ENCODE results near the gene CORIN. TPM values are rescaled to one million over a fixed set of nuclear protein-coding genes. Genes with fewer than 3 reads are reported as not detected.

CORIN gene
- total and polyA plus RNA-seq, 9 donors, result 0.20 to 7.9 (median 0.80) TPM; not detected in 1

- no peaks in the 10 kb centered on the region for H3K27me3 ChIP-seq
- TF ChIP-seq POLR2A (IDR thresholded peaks at IDR 0.05) (no peak), EP300 (IDR thresholded peaks at IDR 0.05) (no peak)
- H3K27ac ChIP-seq, result no peak overlapping the region
- no peak overlapping the region for H3K4me3 ChIP-seq
- DNase-seq, result no peak
- H3K36me3 ChIP-seq, result no peaks in the 10 kb centered on the region
- H3K9me3 ChIP-seq, result no peaks in the 10 kb centered on the region
- H3K4me1 ChIP-seq (ENCODE audit: insufficient read depth), result no peaks in the 10 kb centered on the region
- intact Hi-C loops (cut with DNase I), result no loop called here
- WGBS, 3 donors, result 8 to 18% (median 13%) methylated on average over 2 of the region's 2 CpGs
Observed at GRCh38 chr4:47650584-47651130, 187.2 kb downstream of the CORIN start.

GRCh38 chr4:47647544-47647943 is 190.3 kb downstream of the CORIN start:
- DNase-seq, result no peak
- WGBS, 3 donors, result 82 to 88% (median 85%) methylated on average over 3 of the region's 3 CpGs
- no peak for TF ChIP-seq EP300 (IDR thresholded peaks at IDR 0.05)
- TF ChIP-seq POLR2A (IDR thresholded peaks at IDR 0.05), result no peak
- TF ChIP-seq CTCF (IDR thresholded peaks at IDR 0.05), result no peak

GRCh38 chr4:47647029-47647428 is 190.8 kb downstream of the CORIN start:
- 77 to 84% (median 78%) methylated on average over 3 of the region's 3 CpGs for WGBS, 3 donors
- intact Hi-C loops (cut with DNase I), result no loop called here

More at GRCh38 chr4:47647544-47647943, 190.3 kb downstream of the CORIN start:
- intact Hi-C loops (cut with DNase I), result no loop called here
- Histone ChIP-seq H3K4me1 (ENCODE audit: insufficient read depth) (peaks cover 4% of the 10 kb centered on the region), H3K4me3 (no peak overlapping the region), H3K27ac (no peak overlapping the region), H3K27me3 (no peaks in the 10 kb centered on the region), H3K9me3 (no peaks in the 10 kb centered on the region), H3K36me3 (no peaks in the 10 kb centered on the region)

GRCh38 chr4:47646372-47646771 is 191.5 kb downstream of the CORIN start:
- intact Hi-C loops (cut with DNase I), result no loop called here
- peaks cover 4% of the 10 kb centered on the region for H3K4me1 ChIP-seq (ENCODE audit: insufficient read depth)
- WGBS, 3 donors, result 87 to 90% (median 89%) methylated on average over 3 of the region's 3 CpGs
- H3K27me3 ChIP-seq, result no peaks in the 10 kb centered on the region
- H3K4me3 ChIP-seq, result no peak overlapping the region
- TF ChIP-seq CTCF (IDR thresholded peaks at IDR 0.05), result no peak
- TF ChIP-seq EP300 (IDR thresholded peaks at IDR 0.05), result no peak
- no peak for TF ChIP-seq POLR2A (IDR thresholded peaks at IDR 0.05)
- H3K9me3 ChIP-seq, result no peaks in the 10 kb centered on the region
- no peak overlapping the region for H3K27ac ChIP-seq
- no peak for DNase-seq
- no peaks in the 10 kb centered on the region for H3K36me3 ChIP-seq

More at GRCh38 chr4:47647029-47647428, 190.8 kb downstream of the CORIN start:
- Histone ChIP-seq H3K36me3 (no peaks in the 10 kb centered on the region), H3K27me3 (no peaks in the 10 kb centered on the region), H3K4me3 (no peak overlapping the region), H3K27ac (no peak overlapping the region), H3K9me3 (no peaks in the 10 kb centered on the region), H3K4me1 (ENCODE audit: insufficient read depth) (peaks cover 4% of the 10 kb centered on the region)
- no peak for TF ChIP-seq POLR2A (IDR thresholded peaks at IDR 0.05)
- no peak for TF ChIP-seq EP300 (IDR thresholded peaks at IDR 0.05)
- no peak for TF ChIP-seq CTCF (IDR thresholded peaks at IDR 0.05)
- no peak for DNase-seq

GRCh38 chr4:47643845-47644244 is 194.0 kb downstream of the CORIN start:
- DNase-seq, result no peak
- Histone ChIP-seq H3K36me3 (no peaks in the 10 kb centered on the region), H3K27me3 (no peaks in the 10 kb centered on the region), H3K4me1 (ENCODE audit: insufficient read depth) (peaks cover 4% of the 10 kb centered on the region), H3K9me3 (no peaks in the 10 kb centered on the region), H3K27ac (no peak overlapping the region), H3K4me3 (no peak overlapping the region)
- intact Hi-C loops (cut with DNase I), result no loop called here
- 56 to 67% (median 60%) methylated on average over 6 of the region's 6 CpGs for WGBS, 3 donors
- no peak for TF ChIP-seq EP300 (IDR thresholded peaks at IDR 0.05)
- no peak for TF ChIP-seq CTCF (IDR thresholded peaks at IDR 0.05)
- TF ChIP-seq POLR2A (IDR thresholded peaks at IDR 0.05), result no peak
